Measurements from ENCODE around the gene FANCD2OS.

DNA sequence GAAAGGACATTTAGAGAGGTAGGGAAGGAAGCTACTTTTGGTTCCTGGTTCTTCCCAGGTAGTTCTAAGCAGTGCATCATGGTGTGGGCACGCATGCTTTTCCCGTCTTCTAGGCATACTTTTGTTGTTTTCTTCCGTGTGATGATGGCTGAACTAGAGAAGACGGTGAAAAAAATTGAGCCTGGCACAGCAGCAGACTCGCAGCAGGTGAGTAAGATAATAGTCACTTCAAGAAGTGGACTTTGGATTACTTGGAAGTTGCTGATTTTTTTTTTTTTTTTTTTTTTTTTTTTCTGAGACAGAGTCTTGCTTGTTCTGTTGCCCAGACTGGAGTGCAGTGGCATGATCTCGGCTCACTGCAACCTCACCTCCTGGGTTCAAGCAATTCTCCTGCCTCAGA is 17.9 kb downstream of the FANCD2OS start:
- no peak for TF ChIP-seq CTCF (IDR thresholded peaks at IDR 0.05)
- TF ChIP-seq POLR2A (IDR thresholded peaks at IDR 0.05) = no peak

Measured in thyroid gland (tissue), 4 donors.